GM19238 (cell line): ENCODE data around the gene SEMA3A.

Experiments used
- DNase-seq: peaks from one replicate; pipeline ENCODE4 v3.0.0; 2011; ENCODE audit warnings: low spot score; ENCODE audit not compliant: insufficient read length

The SEMA3A gene

DNA sequence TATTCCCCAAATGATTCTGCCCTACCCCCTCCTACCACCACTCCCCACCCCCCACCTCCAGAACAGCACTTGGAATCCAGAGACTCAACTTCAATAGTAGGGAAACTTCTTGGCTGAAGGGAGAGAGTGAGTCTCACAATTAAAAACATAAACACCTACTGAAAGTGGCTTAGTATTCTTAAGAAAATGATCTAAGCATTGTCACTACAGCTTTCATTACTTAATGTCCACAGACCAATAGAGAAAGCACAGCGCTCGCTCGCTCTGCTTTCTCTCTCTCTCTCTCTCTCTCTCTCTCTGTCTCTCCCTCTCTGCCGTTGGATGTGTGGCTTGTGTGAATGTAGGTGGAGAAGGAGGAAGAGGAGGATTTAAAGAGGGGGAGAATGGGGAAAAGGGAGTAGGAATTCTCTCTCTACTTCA lies 1.5 kb upstream of the SEMA3A start:
- DNase-seq, result no peak

DNA sequence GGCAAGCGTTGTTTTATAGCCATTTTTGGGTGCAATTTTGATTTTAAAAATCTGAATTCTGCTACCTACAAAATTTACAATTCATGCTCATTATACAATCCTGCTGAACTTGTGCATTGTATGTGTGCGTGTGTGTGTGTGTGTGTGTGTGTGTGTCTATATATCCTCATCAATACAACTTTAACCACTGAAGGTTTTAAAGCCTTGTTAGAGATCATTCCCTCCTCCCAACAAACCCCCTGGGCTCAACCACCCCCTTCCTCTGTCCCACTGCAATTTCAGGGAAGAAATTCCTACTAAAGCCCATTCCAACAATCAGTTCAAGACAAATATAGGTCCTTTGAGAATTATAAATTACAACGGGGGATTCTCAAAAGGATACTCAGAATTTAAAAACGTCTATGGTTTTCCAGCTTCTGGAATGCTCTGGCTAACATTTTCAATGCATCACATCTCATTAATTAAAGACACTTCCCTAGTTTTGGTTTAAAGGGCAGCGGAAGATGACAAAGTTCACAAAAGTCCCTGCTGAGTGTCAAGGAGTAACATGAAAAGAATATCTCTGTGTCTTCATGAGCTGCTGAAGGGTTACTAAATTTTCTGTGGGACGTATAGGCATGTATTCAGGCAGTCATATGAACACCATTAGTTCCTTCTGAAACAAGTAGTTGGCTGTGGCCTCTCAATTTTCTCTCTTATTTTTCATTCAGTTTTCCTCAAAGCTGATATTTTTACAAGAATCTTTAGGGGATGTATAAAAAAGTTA lies 889 bp upstream of the SEMA3A start:
- no peak for DNase-seq

DNA sequence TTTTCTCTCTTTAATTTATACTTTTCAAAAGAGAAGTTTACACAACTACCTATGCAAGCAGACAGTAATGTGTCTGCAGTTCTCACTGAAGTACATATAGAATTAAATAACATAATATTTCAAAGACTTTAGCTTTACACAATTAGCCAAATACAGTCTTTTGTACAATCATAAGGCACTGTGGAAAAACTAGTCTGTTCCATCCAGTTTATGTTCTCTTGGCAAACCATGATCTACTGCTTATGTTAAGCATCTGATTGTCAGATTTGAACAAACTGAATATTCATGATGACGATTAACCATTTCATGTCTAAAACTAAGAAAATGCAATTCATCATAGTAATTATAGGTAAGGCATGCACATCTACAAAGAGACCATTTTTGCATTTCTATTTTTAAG lies 842 bp downstream of the SEMA3A start:
- DNase-seq, result no peak

DNA sequence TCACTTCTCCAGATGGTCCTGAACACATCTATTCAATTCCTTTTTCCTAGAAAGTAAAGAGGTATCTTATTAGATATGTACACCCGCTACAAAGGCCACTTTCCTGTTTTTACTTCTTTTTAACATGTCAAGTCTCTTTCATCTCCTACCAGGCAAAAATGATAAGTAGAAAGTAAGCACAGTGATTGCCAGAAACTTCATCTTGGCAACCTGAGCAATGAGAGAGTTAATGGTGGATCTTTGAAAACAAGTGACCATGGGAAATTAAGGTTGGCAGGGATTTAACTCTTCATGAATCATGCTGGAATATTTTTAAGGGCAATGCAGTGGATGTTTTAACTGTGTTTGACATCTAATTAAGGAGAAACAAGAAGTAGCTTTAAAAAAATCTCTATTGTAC lies 2.7 kb downstream of the SEMA3A start:
- no peak for DNase-seq

DNA sequence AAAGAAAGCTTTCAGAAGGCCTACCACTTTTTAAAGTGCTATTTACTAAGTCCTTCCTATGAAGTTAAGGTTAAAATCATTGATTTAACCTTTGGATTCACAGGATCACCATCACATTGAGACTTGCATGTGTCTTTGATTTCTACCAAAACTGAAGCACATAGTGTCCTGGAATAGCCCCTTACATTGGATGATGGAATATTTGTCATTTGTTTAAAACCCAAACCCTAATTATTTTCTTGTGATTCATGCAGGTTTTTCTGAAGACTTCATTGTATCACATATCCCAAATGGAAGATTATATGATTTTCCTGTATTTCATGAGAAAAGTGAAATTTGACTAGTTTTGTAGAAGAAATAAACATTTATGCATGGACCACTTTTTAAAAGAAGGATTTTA lies 3.3 kb downstream of the SEMA3A start:
- no peak for DNase-seq

DNA sequence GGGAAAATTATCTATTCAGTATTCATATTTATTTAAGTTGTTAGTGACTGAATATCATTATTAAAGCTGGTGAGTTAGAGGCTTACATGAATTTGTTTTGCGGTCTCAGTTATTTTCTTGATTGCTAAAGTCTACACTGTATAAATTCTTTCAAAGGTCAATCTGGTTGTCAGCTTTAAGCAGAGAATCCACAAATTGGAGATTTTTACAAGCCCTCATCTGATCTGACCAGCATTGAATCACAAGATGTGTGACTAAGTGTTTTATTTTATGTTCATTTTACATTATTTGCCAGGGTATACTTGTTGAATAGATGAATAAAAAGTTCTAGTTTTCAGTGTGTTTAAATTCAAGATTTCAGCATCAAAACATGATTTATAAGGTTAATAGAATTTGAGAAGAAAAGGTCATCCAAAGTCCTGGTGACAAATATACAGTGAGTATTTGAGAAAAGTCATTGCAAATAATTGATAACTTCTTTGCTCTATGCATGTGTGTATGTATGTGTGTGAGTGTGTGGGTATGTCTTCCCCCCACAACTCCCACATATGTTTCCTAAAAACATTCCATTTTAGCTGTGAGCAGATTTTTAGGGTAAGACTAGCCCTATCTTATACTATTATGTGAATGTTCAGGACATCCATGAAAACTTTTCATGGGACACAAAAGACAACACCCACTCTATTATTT lies 4.4 kb downstream of the SEMA3A start:
- no peak for DNase-seq

DNA sequence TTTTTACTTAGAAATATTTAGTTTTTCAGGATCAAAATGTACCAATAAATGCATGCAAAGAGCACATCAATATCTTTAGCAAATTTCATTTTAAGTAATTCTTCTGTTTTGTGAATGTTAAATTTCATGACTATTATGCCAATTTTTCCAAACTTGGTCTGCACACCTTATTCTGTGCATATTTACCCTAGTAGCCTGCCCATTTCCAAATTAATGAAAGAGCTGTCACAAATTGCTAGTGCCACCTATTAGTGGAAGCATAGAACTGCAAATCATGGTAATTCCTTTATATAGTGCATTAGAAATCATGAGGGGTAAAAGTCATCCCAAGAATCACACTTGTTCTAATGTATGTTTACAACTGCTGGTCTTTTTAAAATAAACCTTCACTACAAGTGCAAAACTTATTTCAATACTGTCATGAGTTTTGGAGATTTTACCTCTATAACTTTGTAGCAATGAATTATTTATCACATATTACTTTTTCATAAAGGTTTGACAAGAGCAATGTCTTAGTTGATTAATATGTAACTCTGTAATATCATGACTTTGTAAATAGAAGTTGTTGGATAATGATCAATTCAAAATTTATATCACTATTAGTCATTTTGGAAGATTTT lies 5.7 kb downstream of the SEMA3A start:
- no peak for DNase-seq

DNA sequence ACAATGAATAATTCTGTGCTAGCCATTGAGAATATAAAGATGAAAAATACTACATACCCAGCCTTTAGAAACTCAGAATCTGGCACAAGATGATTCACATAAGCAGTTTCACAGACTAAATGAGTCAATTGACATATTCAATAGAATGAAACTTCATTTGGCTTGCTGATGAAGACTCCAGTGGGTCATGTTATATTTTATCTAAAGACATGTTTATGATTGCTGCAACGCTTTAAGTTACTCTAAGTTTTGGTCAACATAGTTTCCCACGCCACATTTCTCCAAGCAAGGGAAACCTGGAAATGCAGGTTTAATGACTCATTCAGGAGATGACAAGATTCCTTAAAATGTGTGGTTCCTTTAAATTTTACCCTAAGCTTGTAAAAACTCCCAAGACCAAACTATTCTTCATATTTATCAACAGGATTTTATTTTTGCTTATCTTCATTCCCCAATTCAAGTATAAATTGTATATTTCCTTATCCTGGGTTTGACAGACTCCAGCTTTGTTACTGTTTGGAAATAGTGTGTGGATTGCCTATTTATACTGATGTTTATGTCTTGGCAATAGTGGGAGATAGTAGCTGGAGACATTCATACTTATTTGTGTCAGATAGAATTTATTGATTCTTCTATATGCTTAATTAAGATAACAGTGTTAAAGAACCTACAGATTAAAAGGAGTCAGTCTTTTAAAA lies 6.6 kb downstream of the SEMA3A start:
- no peak for DNase-seq

DNA sequence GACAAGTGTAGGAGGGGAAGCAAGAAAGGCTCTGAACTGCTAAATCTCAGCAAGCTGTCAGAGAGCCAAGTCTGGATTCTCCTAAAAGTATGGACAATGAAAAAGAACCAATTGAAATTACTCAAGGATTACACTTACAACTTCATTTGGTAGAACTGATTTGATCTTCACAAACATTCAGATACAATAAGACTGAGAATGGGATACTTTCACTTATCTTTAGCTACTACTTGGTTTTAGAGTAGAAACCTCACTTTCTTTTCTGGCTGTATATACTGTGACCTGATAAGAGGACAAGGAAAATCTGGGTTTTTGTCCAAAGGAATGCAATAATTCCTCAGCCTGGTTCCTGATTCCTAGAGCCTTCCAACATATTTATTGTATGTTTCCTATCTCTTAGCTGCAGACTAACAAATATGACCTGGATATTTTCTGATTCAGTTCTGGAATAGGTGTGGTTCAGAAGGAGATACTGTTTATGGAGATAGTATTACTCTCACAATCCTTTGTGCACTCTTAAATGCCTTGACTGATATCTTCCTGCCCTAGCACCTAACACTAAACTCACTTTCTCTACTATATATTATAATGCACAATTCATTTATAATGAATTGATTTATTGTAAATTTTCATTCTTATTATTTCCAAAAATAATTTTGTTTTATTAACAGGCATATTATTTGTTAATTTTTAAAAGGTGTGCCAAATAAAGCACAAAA lies 7.3 kb downstream of the SEMA3A start:
- no peak for DNase-seq

DNA sequence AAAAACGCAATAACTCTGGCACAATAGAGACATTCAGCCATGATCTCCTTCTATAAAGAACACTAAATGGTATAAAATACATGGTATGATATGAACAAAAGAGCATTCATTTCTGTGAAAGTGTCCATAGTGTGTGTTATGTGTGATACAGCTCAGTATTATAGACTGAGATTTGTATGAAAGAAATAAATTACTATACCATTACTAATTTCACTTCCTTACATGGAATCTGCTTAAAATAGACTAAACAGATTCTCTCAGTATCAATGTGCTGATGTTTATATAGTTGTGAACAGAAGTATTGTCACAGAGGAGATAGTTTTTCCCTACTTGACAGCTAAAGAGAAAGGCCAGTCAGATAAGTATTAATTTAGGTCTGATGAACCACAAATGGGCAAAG lies 10.8 kb downstream of the SEMA3A start:
- no peak for DNase-seq

DNA sequence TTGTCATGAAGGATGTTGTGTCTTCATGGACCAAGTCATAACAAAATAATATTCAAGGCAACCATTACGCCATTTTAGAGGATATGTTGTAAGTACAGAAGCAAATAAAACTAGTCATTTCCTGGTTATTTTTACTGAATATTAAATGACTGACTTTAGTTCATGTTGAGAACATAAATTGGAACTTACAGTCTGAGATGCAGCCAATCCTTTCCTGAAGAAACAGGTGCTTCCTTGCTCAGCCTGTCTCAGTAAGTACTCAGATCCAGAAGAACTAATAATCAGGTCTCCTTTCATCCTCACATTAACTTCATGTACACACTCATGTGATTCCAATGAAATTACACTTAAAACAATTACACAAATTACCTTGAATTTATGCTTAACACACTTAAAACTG lies 12.3 kb downstream of the SEMA3A start:
- no peak for DNase-seq

DNA sequence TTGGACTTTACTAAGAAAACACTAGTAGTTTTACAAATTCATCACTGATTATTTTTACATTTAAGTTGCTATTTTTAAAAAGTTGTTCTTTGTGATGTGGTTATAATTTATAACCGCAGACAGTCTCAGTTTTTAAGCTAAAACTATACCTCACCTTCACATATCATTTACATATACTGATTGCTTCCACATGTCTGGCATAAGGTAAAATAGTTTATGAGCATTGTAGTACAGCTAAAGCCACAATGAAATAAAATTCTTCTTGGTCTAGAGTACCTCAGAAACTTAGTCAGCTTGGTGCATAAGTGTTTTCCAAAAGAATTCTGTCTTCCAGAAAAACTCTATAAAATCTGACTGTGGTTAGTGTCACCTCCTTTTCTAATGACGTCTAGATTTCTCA lies 13.0 kb downstream of the SEMA3A start:
- DNase-seq, result no peak

DNA sequence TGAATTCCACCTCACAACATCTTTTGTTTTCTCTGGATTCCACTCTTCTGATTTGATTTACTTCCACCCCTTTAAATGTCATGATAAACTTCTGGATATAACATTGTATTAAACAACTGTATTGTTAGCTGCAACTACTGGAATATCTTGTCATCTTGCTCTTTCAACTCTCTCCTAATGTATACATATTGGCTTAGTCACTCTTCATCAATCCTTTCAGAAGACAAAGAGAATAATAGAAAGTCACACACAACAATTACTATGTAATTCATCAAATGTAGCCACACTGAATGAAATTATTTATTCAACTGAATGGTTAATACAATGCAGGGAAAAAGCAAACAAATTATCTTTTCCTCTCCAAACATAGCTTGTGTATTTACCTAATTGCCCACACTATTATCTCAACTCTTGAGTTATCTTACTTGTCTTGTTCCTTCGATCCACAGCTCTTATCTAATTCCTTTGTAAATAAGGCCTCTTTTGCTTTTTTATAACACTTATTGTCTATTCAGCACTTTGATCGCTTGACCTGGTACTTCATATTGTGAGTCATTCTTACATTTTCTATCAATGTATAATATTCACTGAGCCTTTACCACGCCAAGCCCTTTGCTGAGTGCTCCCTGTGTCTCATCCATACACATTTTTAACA lies 16.7 kb downstream of the SEMA3A start:
- DNase-seq, result no peak

DNA sequence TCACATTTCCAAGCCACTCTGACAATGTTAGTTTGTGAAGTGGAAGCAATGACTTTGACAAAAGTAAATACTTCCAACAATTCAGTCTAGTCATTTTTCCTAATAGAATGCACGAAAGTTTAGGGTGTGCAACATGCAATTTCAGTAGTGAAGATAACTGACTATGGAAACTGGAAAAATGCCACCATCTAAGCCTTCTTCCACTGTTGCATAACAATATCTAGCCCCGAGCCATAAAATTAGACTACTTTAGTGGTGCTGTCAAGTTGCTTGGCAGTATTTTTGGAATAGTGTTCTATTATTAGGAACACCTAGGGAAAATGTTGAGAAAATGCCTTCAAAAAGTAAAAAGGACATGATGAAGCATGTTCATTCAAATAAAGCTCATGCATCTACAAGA lies 17.9 kb downstream of the SEMA3A start:
- DNase-seq, result no peak

DNA sequence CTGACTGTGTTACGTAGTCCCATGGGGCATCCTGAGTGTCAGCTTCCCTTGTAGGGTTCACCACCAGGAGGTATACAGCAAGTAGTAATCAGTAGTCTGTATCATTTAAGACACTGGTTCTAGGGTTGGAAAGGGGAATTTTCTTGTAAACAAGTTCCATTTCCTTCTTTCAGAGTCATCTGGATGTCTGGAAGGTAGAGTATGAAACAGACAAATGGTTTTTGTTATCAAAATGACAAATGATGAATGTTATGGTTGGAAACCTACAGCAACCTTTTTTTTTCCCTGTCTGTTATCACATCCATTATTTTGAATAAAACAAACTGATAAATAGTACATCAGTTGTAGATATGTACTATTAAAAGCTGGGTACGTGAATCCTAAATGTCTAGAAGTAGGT lies 19.1 kb downstream of the SEMA3A start:
- no peak for DNase-seq

DNA sequence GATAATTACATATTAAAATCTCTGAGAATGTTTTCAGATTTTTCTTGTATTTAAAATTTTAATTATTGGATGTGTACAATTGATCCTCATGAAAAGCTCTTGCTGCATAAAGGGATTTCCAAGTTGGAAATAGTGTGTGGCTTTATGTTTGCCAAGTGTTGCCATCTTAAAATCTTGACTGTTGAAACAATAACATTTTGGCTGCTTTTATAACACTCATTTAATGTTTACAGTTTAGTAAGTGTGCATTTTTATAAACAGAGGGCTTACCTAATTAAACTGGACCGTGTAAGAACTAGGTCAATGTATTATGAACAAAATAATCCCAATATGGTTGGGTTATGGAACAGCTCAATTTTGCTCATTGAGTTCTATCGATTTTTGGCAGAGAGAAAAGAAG lies 23.9 kb downstream of the SEMA3A start:
- DNase-seq, result no peak

DNA sequence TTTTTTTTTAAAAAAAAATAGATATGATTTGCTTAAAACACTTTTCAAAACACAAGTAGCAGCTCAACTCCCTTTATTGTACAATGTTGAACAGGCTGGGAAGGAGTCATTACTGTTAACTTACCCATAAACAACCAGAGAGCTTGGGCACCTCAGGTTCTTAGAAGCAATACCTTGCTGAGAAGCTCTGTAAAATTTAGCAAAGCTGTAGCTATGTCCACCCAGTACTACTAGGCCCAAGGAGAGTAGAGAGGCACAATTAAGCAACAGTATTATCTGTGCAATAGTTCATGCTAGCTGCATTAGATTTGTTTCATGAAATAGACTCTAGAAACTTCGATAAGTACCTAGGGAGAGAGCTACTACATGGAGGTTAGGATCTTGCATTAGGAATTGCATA lies 32.0 kb downstream of the SEMA3A start:
- no peak for DNase-seq

DNA sequence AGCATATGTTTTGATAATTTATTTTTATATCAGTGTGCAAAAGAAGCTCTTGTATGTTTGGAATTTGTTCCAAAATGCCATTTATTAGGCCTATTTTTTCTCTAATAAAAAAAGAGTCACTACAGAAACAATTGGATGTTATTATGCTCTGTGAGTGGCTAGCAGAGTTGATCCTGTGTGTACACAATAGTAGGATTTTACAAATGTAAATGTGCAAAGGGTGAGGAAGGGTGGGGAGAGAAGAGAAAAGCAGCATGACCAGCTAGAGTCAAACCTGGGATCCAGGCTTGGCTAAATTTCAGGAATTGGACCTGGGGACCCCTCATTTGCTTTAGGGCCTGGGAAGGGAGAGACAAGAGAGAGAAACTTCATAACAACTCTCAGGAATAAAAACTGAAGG lies 32.5 kb downstream of the SEMA3A start:
- DNase-seq, result no peak

DNA sequence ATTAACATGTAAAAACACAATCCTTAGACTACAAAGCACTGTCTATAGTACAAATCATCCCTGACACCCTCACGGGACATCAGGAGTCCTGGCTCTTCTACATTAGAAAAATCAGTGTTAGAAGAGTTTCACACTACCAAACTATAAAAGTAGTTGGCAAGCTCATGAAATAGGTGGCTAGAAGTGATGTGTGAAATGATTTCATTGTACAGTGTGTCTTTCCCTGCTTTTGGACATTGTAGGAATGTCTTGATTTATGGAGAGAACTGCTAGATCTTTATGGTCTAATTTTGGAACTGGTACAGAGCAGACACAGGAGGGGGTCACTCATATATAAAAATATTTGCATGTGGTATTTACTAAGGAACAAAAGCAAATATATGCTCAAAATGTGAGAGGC lies 33.2 kb downstream of the SEMA3A start:
- DNase-seq, result no peak

DNA sequence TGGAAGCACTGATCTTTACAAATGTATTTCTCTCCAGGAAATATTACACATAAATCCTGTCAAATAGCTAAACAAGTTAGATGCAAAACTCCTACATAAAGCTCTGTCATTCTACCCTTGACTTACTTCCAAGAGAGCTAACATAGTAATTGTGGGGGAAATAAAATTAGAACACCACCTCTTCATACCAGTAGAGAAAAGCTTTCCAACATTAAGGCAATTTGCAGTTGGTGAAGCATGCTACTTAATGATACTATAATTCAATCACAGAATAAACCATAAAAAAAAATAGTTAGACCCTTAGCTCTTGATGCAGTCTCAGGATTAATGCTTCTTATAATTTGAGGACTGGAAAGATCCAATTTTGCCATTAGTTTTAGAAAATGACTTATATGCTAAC lies 35.2 kb downstream of the SEMA3A start:
- DNase-seq, result no peak

DNA sequence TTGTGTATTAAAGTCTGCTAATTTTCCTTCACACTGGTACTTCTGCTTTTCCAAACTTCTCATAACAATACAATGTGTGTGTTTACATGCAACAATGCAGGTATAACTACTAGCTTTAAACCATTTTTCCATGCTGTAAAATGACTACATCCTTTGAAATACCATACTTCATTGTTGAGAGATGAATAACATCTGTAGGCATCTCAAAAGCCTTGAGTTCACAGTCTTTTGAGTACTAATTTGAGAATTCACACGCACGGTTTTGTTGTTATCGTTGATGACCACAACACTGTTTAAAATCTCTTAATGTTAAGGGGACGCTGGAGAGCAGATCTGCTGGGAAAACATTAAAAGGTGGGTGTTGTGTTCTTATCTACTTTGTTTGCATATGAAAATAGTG lies 37.4 kb downstream of the SEMA3A start:
- DNase-seq, result no peak
